Lower lobe of right lung (tissue), 2 donors: ENCODE measurements around the gene CDC14B. TPM values are rescaled to one million over a fixed set of nuclear protein-coding genes. Genes with fewer than 3 reads are reported as not detected.
A peak's percentile ranks its signal among the peaks of the same experiment; 100 is the strongest.

Source experiments
- ATAC-seq, 2 donors: fragments of 200-7000 bp; cut with Tn5 transposase; one replicate each; pipeline ENCODE4 v1.9.1; 2020 to 2022; ENCODE audit warnings: mild to moderate bottlenecking in 2 of 2, moderate library complexity in 2 of 2
- DNase-seq: peaks from one replicate; pipeline ENCODE4 v3.0.0-alpha.2; 2020
- H3K27ac ChIP-seq: fragments of 200-600 bp; one replicate; pipeline ENCODE4 v1.8.0; 2022
- H3K27me3 ChIP-seq: fragments of 200-600 bp; one replicate; pipeline ENCODE4 v1.8.0; 2022; ENCODE audit warnings: low read depth
- H3K36me3 ChIP-seq: fragments of 200-600 bp; one replicate; pipeline ENCODE4 v1.8.0; 2022; ENCODE audit warnings: mild to moderate bottlenecking
- H3K4me1 ChIP-seq: fragments of 200-600 bp; one replicate; pipeline ENCODE4 v1.8.0; 2022
- H3K4me3 ChIP-seq: fragments of 200-600 bp; one replicate; pipeline ENCODE4 v1.8.0; 2022; ENCODE audit warnings: mild to moderate bottlenecking
- H3K9me3 ChIP-seq: fragments of 200-600 bp; one replicate; pipeline ENCODE4 v1.8.0; 2022
- CTCF ChIP-seq: fragments of 200-600 bp; IDR thresholded peaks from one replicate; pipeline ENCODE4 v1.8.0; 2022; ENCODE audit warnings: antibody characterized with exemption, mild to moderate bottlenecking
- intact Hi-C: fragments of 100-400 bp; cut with DNase I; formaldehyde crosslinking; loops from one replicate; pipeline ENCODE4 v1.11.0; 2022
- total RNA-seq: library from RNA; stranded (reverse); fragmentation: NEBNext Ultra II Directional; extraction: Animal tissue kit (Norgen Biotek cat#: 25700); gene quantifications from one replicate; pipeline ENCODE4 v1.2.1, GENCODE V29; 2021
- donor health status: DM: no; HTN: yes; CAD: no; lungs with severe emphysema.

CDC14B gene
- total RNA-seq, 1 donor from 2014 or later, result 16.0 TPM

GRCh38 chr9:96450613-96451528, 168.8 kb downstream of the CDC14B start:
- ATAC-seq, result peak; percentile 3 to 21
- Histone ChIP-seq H3K27me3 (no peaks in the 10 kb centered on the region), H3K4me3 (peak overlapping the region; percentile 77), H3K27ac (peak overlapping the region; percentile 68), H3K9me3 (no peaks in the 10 kb centered on the region), H3K36me3 (no peaks in the 10 kb centered on the region), H3K4me1 (peaks cover 13% of the 10 kb centered on the region)
- TF ChIP-seq CTCF, result no peak
- intact Hi-C loops, result no loop called here
- DNase-seq, result no peak

Other genes starting within 250 kb of the CDC14B start
- 32.4 TPM for gene SLC35D2, start 236.1 kb downstream of the CDC14B start, total RNA-seq
- 1.1 TPM for gene ZNF367, start 201.5 kb downstream of the CDC14B start, total RNA-seq
- 9.8 TPM for gene HABP4, start 169.7 kb downstream of the CDC14B start, total RNA-seq
- 28.0 TPM for gene PRXL2C, start 35.5 kb upstream of the CDC14B start, total RNA-seq
- 10.6 TPM for gene ZNF510, start 158.2 kb upstream of the CDC14B start, total RNA-seq
- gene ZNF782, start 234.7 kb upstream of the CDC14B start, total RNA-seq, result 6.4 TPM